Rectal smooth muscle tissue (tissue), 1 donor: ENCODE results near the gene MED25.

ENCODE experiments used
- H3K27ac ChIP-seq: one replicate; pipeline ENCODE4 v1.7.0; 2013; ENCODE audit warnings: low read depth, low read length, inconsistent platforms
- H3K27me3 ChIP-seq: one replicate; pipeline ENCODE4 v1.7.0; 2013; ENCODE audit warnings: low read length; ENCODE audit not compliant: control insufficient read depth, insufficient read depth
- H3K36me3 ChIP-seq: one replicate; pipeline ENCODE4 v1.7.0; 2013; ENCODE audit warnings: low read length; ENCODE audit not compliant: control insufficient read depth, insufficient read depth
- H3K4me1 ChIP-seq: one replicate; pipeline ENCODE4 v1.7.0; 2013; ENCODE audit warnings: low read length; ENCODE audit not compliant: control insufficient read depth, insufficient read depth
- H3K4me3 ChIP-seq: one replicate; pipeline ENCODE4 v1.7.0; 2013; ENCODE audit warnings: low read length
- H3K9ac ChIP-seq: one replicate; pipeline ENCODE4 v1.7.0; 2013; ENCODE audit warnings: low read length

The MED25 gene

DNA sequence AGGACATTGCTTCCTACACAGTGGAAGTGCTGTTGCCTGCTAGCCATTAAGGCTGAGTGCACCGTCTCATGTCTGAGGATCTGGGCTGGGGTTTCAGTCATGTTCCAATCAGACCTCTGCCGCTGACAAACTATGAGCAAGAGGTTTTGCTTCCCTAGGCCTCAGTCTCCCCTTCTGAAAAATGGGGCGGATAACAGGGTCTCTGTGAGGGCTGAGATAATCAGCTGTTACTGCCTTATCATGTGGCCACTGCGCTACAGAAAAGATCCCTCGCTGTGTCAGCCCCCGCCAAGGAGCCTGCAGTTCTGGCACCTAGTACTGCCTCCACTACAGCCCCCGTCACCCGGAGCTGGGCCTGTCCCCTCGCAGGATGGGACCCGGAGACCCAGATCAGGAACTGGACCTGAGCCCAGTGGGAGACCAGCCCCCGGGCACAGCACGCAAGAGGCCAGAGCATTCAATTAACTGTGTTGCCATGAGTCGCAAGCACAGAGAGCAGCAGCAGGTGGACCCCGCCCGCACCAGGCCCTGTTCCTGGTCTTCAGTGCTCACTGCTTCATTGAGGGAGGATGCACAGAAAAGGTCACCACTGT is 52.3 kb downstream of the MED25 start:
- H3K27ac ChIP-seq, result peak overlapping the region; percentile 94
- peaks cover 3% of the 10 kb centered on the region for H3K36me3 ChIP-seq
- peak overlapping the region; percentile 76 for H3K4me3 ChIP-seq
- peaks cover 11% of the 10 kb centered on the region for H3K4me1 ChIP-seq
- H3K27me3 ChIP-seq, result no peaks in the 10 kb centered on the region
- peak overlapping the region; percentile 46 for H3K9ac ChIP-seq

DNA sequence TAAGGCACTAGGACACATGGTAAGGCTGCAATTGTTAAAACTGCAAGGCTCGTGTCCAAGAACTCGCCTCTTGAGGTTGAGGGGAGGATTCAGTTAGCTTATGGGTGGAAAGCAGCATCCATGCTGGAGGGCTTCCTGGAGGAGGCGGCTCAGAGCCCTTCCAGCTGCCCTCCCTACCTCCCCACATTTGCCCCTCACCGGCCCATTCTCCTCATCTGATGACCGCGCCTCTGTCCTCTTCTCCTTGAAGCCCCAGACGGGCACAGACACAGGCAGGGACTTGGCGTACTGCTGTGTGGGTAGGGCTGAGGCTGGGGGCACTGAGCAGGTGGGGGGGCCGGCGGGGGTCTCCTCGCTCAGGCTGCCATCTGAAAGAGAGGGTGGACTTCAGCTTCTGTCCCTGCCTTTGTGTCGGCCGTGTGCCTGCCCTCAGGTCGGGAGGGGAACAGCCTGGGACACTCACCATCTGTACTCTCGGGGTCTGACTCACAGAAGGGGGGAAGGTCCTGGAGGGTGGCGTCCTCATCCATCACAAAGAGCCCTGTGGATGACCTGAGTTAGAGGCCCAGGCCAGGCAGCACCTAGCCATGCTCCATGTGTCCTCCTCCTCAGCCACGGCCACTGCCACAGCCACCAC is 53.4 kb downstream of the MED25 start:
- H3K4me1 ChIP-seq, result peaks cover 15% of the 10 kb centered on the region
- H3K27me3 ChIP-seq, result no peaks in the 10 kb centered on the region
- no peak overlapping the region for H3K27ac ChIP-seq
- peaks cover 3% of the 10 kb centered on the region for H3K36me3 ChIP-seq
- H3K9ac ChIP-seq, result no peak overlapping the region
- no peak overlapping the region for H3K4me3 ChIP-seq

DNA sequence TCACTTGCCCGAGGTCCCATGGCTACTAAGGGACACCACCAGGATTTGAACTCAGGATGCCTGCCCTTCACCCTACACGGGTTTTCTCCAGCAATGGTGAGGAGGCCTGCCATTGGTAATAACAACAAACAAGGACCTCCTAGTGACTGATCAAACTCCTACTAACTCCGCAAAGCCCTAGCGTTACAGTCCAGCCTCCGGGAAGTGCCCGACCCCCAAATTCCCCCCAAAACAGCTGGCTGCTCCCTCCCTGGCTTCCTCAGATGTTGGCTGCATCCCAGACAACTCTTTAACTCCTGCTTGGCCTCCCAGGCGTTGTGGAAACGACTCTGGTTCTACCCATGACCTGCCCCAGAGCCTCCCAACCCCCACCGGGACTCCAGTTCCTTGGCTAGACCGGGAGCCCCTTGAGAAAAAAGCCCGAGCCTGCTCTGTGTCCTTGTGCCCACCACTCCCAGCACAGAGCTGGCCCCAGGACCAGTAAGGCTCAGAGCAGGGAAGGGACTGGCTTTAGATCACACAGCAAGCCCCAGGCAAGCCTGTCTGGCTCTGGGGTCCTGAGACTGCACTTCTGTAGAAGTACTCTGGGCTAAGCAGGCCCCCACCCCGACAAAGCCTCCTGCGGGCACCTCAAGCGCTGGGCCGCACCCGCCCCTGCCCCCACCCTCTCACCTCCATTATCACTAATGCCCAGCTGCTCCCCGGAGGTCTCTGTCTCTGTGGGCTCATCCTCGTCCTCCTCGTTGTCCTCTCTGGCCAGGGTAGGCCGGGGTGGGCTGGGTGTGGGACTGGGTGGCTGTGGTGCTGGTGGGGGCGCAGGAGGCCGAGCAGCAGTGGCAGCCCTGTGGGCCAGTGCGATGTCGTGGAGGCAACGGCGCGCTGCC is 54.4 kb downstream of the MED25 start:
- Histone ChIP-seq H3K36me3 (peaks cover 3% of the 10 kb centered on the region), H3K9ac (no peak overlapping the region), H3K4me3 (no peak overlapping the region), H3K4me1 (peaks cover 15% of the 10 kb centered on the region), H3K27me3 (no peaks in the 10 kb centered on the region), H3K27ac (no peak overlapping the region)

DNA sequence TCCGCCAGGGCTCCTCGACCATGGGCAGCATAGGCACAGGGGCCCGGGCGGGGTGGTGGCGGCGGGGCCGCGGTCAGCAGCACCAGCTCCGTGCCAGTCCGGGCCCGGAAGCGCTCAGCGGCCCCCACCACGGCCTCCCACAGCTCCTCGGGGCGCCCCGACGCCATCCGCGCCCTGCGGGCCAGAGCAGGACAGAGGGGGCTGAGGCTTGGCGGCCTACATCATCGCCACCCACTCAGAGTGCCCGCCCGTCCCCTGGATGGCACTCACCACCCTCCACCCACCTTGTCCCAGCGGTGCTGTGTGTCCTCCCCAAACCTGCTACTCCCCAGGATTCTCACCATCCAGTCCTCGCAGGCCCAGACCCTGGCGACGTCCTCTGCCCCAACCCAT is 55.0 kb downstream of the MED25 start:
- Histone ChIP-seq H3K4me3 (no peak overlapping the region), H3K9ac (no peak overlapping the region), H3K27ac (no peak overlapping the region), H3K27me3 (no peaks in the 10 kb centered on the region), H3K4me1 (peaks cover 17% of the 10 kb centered on the region), H3K36me3 (peaks cover 3% of the 10 kb centered on the region)

DNA sequence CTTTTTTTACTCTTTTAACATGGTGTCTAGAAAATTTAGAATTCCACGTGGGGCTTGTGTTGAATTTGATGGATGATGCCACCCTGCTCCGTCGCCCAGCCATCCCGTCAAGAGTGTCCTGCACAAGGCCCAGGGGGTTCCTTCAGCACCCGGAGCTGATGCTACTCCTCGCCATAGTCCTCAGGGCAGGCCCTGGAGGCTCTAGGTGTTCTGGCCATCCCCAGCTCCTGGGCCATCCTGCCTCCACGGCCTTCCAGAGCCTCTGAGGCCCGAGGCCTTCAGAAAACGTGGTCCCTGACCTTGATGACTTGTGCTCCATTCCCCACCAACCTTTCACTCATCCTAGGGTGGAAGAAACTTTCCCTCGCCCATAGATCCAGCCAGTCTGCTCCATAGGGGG is 55.7 kb downstream of the MED25 start:
- H3K27ac ChIP-seq, result no peak overlapping the region
- H3K4me3 ChIP-seq, result no peak overlapping the region
- peaks cover 4% of the 10 kb centered on the region for H3K36me3 ChIP-seq
- no peaks in the 10 kb centered on the region for H3K27me3 ChIP-seq
- no peak overlapping the region for H3K9ac ChIP-seq
- H3K4me1 ChIP-seq, result peaks cover 17% of the 10 kb centered on the region

DNA sequence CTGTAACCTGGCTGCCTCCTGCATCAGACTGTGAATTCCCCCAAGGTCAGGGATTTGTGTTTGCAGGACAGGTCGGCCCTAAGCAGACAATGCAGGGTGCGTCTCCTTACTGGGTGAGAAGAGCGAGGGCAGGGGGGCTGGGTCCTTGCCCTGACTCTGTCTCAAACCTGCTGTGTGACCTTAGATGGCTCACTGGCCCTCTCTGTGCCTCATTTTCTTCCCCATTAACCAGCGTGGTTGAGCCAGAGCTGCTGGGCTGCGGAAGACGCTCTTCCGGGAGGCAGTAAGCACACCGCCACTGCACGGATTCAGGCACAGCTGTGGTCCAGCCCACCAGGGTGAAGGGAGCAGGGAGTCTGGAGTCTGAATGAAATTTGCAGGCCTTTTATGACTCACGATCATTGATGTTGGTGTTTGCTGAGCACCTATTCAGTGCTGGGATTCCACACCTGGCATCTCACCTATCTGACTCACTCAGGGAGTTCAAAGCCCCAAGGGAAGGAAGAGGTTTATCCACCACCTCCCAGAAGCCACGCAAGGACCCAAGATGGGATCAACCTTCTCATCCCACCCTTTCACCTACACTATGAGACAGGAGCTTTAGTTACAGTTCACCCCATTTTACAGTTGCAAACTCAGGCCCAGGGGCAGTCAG is 56.5 kb downstream of the MED25 start:
- Histone ChIP-seq H3K27ac (no peak overlapping the region), H3K4me3 (no peak overlapping the region), H3K4me1 (peaks cover 15% of the 10 kb centered on the region), H3K27me3 (no peaks in the 10 kb centered on the region), H3K36me3 (peaks cover 12% of the 10 kb centered on the region), H3K9ac (no peak overlapping the region)

DNA sequence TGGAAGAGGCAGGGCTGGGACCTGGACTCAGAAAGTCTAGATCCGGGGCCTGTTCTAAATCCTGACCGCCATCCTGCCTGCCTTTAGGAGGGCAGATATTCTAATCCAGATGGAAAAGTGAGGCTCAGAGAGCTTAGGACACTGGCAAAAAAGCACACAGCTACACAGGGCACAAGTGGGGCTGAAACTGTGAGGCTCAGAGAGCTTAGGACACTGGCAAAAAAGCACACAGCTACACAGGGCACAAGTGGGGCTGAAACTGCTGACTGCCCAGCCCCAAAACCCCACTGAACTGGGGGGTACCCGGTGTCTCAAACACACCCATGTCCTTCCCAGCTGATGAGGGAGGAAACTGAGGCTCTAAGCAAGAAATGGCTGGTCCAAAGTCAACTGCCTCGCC is 57.1 kb downstream of the MED25 start:
- H3K36me3 ChIP-seq, result peaks cover 14% of the 10 kb centered on the region
- peak overlapping the region; percentile 95 for H3K4me3 ChIP-seq
- H3K4me1 ChIP-seq, result peaks cover 12% of the 10 kb centered on the region
- H3K27ac ChIP-seq, result peak overlapping the region; percentile 99
- H3K9ac ChIP-seq, result peak overlapping the region; percentile 85
- H3K27me3 ChIP-seq, result no peaks in the 10 kb centered on the region

DNA sequence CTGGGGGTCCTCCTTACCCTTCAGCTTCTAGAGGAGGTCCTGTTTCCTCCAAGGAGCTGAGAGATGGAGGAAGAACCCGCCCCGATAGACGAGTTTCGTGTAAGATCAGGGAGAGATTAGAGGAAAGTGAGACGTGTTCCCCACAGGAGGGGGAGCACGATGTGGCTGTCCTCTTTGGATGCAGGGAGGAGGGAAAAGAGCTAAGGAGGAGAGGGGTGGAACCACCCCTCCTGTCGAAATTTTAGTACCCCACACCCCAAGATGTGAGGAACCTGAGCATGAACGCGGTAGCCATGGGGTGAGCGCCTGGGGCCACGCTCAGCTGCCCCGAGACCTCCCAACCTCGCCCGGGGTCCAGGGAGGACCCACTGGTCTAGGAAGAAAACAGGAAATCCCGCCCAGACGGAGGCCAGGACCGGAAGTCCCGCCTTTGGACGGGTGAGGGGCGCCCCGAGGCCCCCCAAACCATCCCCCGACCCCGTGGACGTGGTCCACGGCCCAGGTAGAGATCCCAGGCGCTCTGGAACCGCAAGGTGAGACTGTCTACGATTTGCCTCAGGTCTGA is 57.9 kb downstream of the MED25 start:
- Histone ChIP-seq H3K4me1 (peaks cover 10% of the 10 kb centered on the region), H3K9ac (peak overlapping the region; percentile 85), H3K27ac (peak overlapping the region; percentile 99), H3K36me3 (peaks cover 20% of the 10 kb centered on the region), H3K4me3 (peak overlapping the region; percentile 95), H3K27me3 (no peaks in the 10 kb centered on the region)

DNA sequence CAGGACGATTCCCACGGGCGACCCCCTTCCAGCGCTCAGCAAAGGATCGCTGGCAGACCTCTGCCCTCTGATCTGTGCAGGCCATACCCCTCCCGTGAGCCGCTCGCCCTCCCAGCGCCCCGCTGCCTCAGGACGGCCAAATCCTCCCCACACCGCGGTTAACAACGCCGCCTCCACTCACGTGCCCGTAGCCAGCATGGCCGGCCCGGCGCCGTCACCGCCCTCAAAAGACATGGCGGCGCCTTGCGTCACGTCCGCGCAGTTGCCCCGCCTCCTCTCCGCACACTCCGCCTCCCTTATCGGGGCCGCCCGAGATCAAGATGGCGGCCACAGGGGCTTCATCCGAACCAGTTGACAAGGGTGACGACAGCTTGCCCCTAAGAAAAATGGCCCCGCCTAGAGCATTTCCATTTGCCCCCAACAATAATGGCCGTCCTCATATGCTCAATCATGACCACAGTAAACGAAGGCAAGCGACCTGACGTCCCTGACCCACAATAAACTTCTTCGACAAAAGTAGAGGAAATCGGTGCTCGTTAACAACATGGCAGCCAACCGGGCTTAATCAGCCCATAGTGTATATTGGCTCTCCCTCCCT is 58.4 kb downstream of the MED25 start:
- H3K27me3 ChIP-seq, result no peaks in the 10 kb centered on the region
- H3K27ac ChIP-seq, result peak overlapping the region; percentile 99
- peak overlapping the region; percentile 95 for H3K4me3 ChIP-seq
- peak overlapping the region; percentile 92 for H3K9ac ChIP-seq
- H3K36me3 ChIP-seq, result peaks cover 21% of the 10 kb centered on the region
- H3K4me1 ChIP-seq, result peaks cover 10% of the 10 kb centered on the region

DNA sequence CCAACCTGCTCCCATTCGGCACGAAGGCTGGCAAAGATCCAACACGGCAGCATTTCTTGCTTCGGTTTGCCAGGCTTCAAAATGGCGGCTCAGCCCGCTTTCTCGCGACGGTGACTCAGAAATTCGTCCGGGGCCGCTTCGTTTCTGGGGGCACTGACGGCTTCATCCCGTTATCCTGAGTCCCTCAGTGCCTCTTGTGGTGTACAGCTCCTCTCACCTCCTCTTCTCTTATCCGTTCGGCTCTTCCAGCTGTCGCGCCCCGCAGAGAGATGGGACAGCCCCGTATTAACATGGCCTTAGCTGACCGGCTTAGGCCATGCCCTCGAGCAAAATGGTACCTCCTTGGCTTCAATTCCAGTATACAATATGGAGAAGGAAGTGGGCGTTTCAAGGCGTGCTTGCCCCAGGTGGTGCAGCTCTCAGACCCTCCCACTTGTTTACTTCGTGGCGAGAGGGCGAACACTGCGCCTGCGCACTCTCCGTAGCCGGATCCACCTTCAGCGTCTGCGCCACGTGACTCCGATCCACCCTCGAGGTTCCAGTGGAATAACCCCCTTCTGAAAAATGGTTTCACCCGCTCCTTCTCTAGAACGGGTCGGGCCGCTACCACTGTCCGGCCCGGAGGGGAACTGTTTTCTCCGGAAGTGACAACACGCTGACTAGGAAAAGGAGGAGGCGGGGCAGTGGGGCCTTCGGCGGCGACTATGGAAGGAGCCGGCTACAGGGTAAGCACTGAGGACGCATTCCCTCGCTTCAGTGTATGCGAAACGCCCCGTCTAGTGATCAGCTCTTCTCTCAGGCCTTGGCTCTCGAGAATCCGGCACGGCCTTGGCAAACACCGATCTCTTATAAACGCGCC is 59.2 kb downstream of the MED25 start, which contains the start of the genes AKT1S1 and TBC1D17:
AKT1S1 (minus strand) TSS at position 336 of the 859 bp plus-strand sequence. CDS start 4,060 bp downstream, outside the sequence.
TBC1D17 (plus strand) TSS at position 683 of the 859 bp plus-strand sequence; CDS start at position 705, 22 bp downstream.
- Histone ChIP-seq H3K27me3 (no peaks in the 10 kb centered on the region), H3K36me3 (peaks cover 24% of the 10 kb centered on the region), H3K9ac (peak within 1 kb of the TSS; percentile 92), H3K27ac (peak within 1 kb of the TSS; percentile 99), H3K4me3 (peak within 1 kb of the TSS; percentile 95), H3K4me1 (peaks cover 10% of the 10 kb centered on the region)
